Nephron (organoid): Measurements from ENCODE around the gene ITGA1.

Source experiments
- H3K27ac Mint-ChIP-seq, 3 experiments: 2 replicates each; pipeline ENCODE4 v1.8.0; 2020; ENCODE audit warnings: mixed read lengths in 3 of 3, mild to moderate bottlenecking in 2 of 3, moderate library complexity in 1 of 3
- H3K27me3 Mint-ChIP-seq: 2 replicates; pipeline ENCODE4 v1.8.0; 2021; ENCODE audit warnings: low read depth, mild to moderate bottlenecking, moderate library complexity, mixed read lengths
- H3K36me3 Mint-ChIP-seq: 2 replicates; pipeline ENCODE4 v1.8.0; 2020; ENCODE audit warnings: low read depth, mixed read lengths
- H3K4me1 Mint-ChIP-seq: 2 replicates; pipeline ENCODE4 v1.8.0; 2020; ENCODE audit warnings: mixed read lengths
- H3K4me3 Mint-ChIP-seq, 3 experiments: 2 replicates each; pipeline ENCODE4 v1.8.0; 2020; ENCODE audit warnings: mild to moderate bottlenecking in 3 of 3, mixed read lengths in 3 of 3, moderate library complexity in 2 of 3
- H3K9me3 Mint-ChIP-seq: 2 replicates; pipeline ENCODE4 v1.8.0; 2020; ENCODE audit warnings: mixed read lengths
- CTCF ChIP-seq, 3 experiments: fragments of 200-600 bp; sonication (generic); IDR thresholded peaks; one replicate each; pipeline ENCODE4 v1.5.0; 2021; ENCODE audit warnings: antibody characterized with exemption in 3 of 3; ENCODE audit not compliant: unreplicated experiment in 3 of 3

ITGA1 gene

DNA sequence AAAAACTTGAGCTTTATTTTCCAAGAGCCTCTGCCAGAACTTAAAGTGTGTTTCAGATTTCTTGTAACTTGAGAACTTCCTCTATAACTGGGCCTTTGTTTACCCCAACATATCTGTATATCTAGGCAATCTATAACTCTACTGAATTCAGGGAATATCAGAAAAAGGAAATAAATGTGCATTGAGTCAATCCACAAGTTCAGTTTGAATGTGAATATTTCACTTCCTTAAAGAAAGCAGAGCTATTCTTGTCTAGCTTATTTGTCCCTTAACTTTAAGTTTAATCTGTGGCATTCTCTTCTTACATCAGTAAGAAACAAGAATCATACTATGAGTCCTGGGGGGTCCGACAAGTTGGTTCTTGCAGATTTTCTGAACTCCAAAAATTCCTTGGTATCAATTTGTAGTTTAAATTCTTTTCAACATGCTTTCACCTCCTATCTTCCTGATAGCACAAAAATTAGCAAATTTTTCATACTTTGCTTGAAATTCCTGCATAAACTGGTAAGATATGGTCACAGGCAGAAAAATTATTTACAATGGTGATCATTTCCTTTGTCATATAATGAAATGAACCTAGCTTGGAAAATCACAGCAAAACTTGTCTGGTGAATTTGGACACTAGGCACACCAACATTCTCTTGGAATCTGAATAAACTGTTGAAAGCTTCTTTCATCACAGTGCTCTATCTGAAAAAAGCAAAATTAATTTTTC is 19.8 kb upstream of the ITGA1 start:
- H3K9me3 Mint-ChIP-seq: no peaks in the 10 kb centered on the region
- peaks cover 6% of the 10 kb centered on the region for H3K4me1 Mint-ChIP-seq
- no peaks in the 10 kb centered on the region for H3K27me3 Mint-ChIP-seq
- H3K4me3 Mint-ChIP-seq: no peak overlapping the region
- H3K27ac Mint-ChIP-seq: no peak overlapping the region
- no peak for TF ChIP-seq CTCF (IDR thresholded peaks at IDR 0.05; ENCODE audit: unreplicated experiment in 3 of 3)
- H3K36me3 Mint-ChIP-seq: no peaks in the 10 kb centered on the region

GRCh38 chr5:52769061-52769460 is 18.7 kb upstream of the ITGA1 start:
- Mint-ChIP-seq H3K36me3 (no peaks in the 10 kb centered on the region), H3K27me3 (peaks cover under 1% of the 10 kb centered on the region), H3K4me1 (peaks cover 8% of the 10 kb centered on the region), H3K9me3 (no peaks in the 10 kb centered on the region), H3K4me3 (no peak overlapping the region), H3K27ac (no peak overlapping the region)
- TF ChIP-seq CTCF (IDR thresholded peaks at IDR 0.05; ENCODE audit: unreplicated experiment in 3 of 3): no peak

- H3K36me3 Mint-ChIP-seq: no peaks in the 10 kb centered on the region
- H3K4me1 Mint-ChIP-seq: peaks cover 12% of the 10 kb centered on the region
- no peak overlapping the region for H3K27ac Mint-ChIP-seq
- no peak for TF ChIP-seq CTCF (IDR thresholded peaks at IDR 0.05; ENCODE audit: unreplicated experiment in 3 of 3)
- H3K4me3 Mint-ChIP-seq: no peak overlapping the region
- H3K9me3 Mint-ChIP-seq: no peaks in the 10 kb centered on the region
- H3K27me3 Mint-ChIP-seq: peaks cover 4% of the 10 kb centered on the region
Measured at GRCh38 chr5:52770287-52770939, 17.3 kb upstream of the ITGA1 start.

GRCh38 chr5:52771343-52772039 is 16.2 kb upstream of the ITGA1 start:
- Mint-ChIP-seq H3K4me1 (peaks cover 12% of the 10 kb centered on the region), H3K9me3 (no peaks in the 10 kb centered on the region), H3K27me3 (peaks cover 4% of the 10 kb centered on the region), H3K27ac (no peak overlapping the region), H3K4me3 (no peak overlapping the region), H3K36me3 (no peaks in the 10 kb centered on the region)
- TF ChIP-seq CTCF (IDR thresholded peaks at IDR 0.05; ENCODE audit: unreplicated experiment in 3 of 3): no peak

- Mint-ChIP-seq H3K4me1 (peaks cover 12% of the 10 kb centered on the region), H3K4me3 (no peak overlapping the region), H3K36me3 (no peaks in the 10 kb centered on the region), H3K27me3 (peaks cover 4% of the 10 kb centered on the region), H3K9me3 (no peaks in the 10 kb centered on the region), H3K27ac (no peak overlapping the region)
- no peak for TF ChIP-seq CTCF (IDR thresholded peaks at IDR 0.05; ENCODE audit: unreplicated experiment in 3 of 3)
Measured at GRCh38 chr5:52772668-52773067, 15.0 kb upstream of the ITGA1 start.
